ENCODE results near the gene SNAPC1. TPM values are rescaled to one million over a fixed set of nuclear protein-coding genes. Genes with fewer than 3 reads are reported as not detected.

The SNAPC1 gene
- total RNA-seq, 2 experiments from 2014 or later, result 4.8 to 5.0 TPM

DNA sequence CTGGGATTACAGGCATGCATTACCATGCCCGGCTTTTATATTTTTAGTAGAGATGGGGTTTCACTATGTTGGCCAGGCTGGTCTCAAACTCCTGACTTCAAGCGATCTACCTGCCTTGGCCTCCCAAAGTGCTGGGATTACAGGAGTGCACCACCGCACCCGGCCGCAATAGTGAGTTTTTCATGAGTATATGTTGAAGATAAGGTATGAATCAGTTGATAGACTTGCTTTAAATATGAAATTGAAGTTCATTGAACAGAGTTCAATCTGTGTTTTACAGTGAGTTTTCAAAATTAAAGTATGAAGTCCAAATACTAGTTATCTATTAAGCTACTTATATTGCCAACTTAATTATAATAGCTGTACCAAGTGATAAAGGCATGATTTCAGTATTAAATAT, 35.1 kb downstream of the SNAPC1 start:
- Histone ChIP-seq H3K27ac (ENCODE audit: low read depth in 1 of 2, low read length in 2 of 2) (no peak overlapping the region), H3K27me3 (ENCODE audit: control insufficient read depth in 1 of 2, insufficient read depth in 2 of 2, low read length in 2 of 2) (no peaks in the 10 kb centered on the region), H3K36me3 (ENCODE audit: insufficient read depth, low read length) (peaks cover 9% of the 10 kb centered on the region), H3K4me1 (ENCODE audit: insufficient read depth, low read length) (no peaks in the 10 kb centered on the region), H3K4me3 (ENCODE audit: low read length) (no peak overlapping the region), H3K9me3 (ENCODE audit: control insufficient read depth in 1 of 2, insufficient read depth in 1 of 2, low read length in 2 of 2) (no peaks in the 10 kb centered on the region)
- H3K4me1 Mint-ChIP-seq (ENCODE audit: low read depth), result no peaks in the 10 kb centered on the region
- H3K27ac Mint-ChIP-seq, result no peak overlapping the region
- CTCF ChIA-PET, result no interaction called here
- TF ChIP-seq, protein P1, sequence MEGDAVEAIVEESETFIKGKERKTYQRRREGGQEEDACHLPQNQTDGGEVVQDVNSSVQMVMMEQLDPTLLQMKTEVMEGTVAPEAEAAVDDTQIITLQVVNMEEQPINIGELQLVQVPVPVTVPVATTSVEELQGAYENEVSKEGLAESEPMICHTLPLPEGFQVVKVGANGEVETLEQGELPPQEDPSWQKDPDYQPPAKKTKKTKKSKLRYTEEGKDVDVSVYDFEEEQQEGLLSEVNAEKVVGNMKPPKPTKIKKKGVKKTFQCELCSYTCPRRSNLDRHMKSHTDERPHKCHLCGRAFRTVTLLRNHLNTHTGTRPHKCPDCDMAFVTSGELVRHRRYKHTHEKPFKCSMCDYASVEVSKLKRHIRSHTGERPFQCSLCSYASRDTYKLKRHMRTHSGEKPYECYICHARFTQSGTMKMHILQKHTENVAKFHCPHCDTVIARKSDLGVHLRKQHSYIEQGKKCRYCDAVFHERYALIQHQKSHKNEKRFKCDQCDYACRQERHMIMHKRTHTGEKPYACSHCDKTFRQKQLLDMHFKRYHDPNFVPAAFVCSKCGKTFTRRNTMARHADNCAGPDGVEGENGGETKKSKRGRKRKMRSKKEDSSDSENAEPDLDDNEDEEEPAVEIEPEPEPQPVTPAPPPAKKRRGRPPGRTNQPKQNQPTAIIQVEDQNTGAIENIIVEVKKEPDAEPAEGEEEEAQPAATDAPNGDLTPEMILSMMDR (IDR thresholded peaks at IDR 0.05), result no peak
- H3K4me3 Mint-ChIP-seq, result no peak overlapping the region
- no peaks in the 10 kb centered on the region for H3K27me3 Mint-ChIP-seq
- intact Hi-C loops (cut with DNase I, micrococcal nuclease), result no loop called here
- ATAC-seq (ENCODE audit: poor library complexity), result no peak
- H3K36me3 Mint-ChIP-seq (ENCODE audit: low read depth), result peaks cover 24% of the 10 kb centered on the region
- no peak for DNase-seq
- H3K9me3 Mint-ChIP-seq, result no peaks in the 10 kb centered on the region
- POLR2A ChIA-PET, result interaction anchor here (1.5 kb wide), 1 partner anchor 35 kb away, joined by 3 read pairs; the partner anchor contains the start of gene SNAPC1

DNA sequence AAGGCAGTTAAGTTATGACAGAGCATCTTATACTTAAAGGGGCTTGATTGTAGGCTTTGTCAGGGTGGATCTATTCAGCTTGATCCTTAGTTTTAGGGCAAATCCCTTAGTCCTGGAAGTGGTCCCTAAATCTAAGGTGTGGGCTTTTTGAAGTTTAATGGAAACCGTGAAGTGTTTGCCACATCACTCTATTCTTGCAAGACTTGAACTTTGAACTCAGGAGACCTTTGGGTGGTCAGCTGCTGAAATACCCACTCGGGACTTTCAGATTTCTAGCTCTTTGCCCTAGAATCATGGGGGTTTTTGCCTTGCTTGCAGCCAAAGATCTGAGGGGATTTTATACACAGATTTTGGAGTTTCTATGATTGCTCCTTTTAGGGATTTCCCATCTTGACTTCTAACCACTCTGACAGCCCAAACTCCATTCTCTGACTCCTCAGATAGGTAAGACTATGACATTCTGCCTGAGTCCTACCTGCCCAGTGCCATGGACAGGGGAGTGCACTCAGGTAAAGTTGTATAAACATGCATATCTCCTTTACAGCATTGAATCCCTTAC, 39.9 kb downstream of the SNAPC1 start:
- H3K9me3 Mint-ChIP-seq, result no peaks in the 10 kb centered on the region
- Histone ChIP-seq H3K27ac (ENCODE audit: low read depth in 1 of 2, low read length in 2 of 2) (no peak overlapping the region), H3K27me3 (ENCODE audit: control insufficient read depth in 1 of 2, insufficient read depth in 2 of 2, low read length in 2 of 2) (no peaks in the 10 kb centered on the region), H3K9me3 (ENCODE audit: control insufficient read depth in 1 of 2, insufficient read depth in 1 of 2, low read length in 2 of 2) (no peaks in the 10 kb centered on the region), H3K4me1 (ENCODE audit: insufficient read depth, low read length) (no peaks in the 10 kb centered on the region), H3K4me3 (ENCODE audit: low read length) (no peak overlapping the region), H3K36me3 (ENCODE audit: insufficient read depth, low read length) (no peaks in the 10 kb centered on the region)
- no peaks in the 10 kb centered on the region for H3K36me3 Mint-ChIP-seq (ENCODE audit: low read depth)
- DNase-seq (no peak), ATAC-seq (ENCODE audit: poor library complexity) (no peak)
- no peak overlapping the region for H3K4me3 Mint-ChIP-seq
- POLR2A ChIA-PET, result no interaction called here
- no peaks in the 10 kb centered on the region for H3K27me3 Mint-ChIP-seq
- CTCF ChIA-PET, result no interaction called here
- intact Hi-C loops (cut with DNase I, micrococcal nuclease), result no loop called here
- H3K27ac Mint-ChIP-seq, result no peak overlapping the region
- TF ChIP-seq, protein P1 (IDR thresholded peaks at IDR 0.05), result no peak
- no peaks in the 10 kb centered on the region for H3K4me1 Mint-ChIP-seq (ENCODE audit: low read depth)

DNA sequence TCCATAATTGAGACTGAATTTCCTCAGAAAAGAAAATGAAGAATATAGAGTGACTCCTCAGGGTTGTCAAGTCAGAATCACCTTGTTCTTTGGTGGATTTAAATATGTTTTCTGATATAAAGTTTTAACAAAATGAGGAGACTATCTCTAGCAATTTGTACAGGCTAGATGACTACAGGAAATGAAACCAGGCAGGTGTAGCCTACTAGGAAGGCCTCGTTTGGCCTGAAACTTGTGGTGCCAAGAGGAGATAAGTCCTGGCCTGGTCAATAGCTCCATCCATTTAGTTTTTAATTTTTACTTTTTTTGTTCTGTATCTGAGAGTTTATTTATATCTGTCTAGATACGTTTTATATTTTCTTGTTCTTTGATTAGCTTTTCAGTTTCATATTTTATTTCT, 41.5 kb downstream of the SNAPC1 start:
- no peaks in the 10 kb centered on the region for H3K9me3 Mint-ChIP-seq
- no peaks in the 10 kb centered on the region for H3K4me1 Mint-ChIP-seq (ENCODE audit: low read depth)
- no peaks in the 10 kb centered on the region for H3K9me3 ChIP-seq (ENCODE audit: control insufficient read depth in 1 of 2, insufficient read depth in 1 of 2, low read length in 2 of 2)
- intact Hi-C loops (cut with DNase I, micrococcal nuclease), result no loop called here
- no peaks in the 10 kb centered on the region for H3K4me1 ChIP-seq (ENCODE audit: insufficient read depth, low read length)
- H3K36me3 Mint-ChIP-seq (ENCODE audit: low read depth), result no peaks in the 10 kb centered on the region
- TF ChIP-seq, protein P1 (IDR thresholded peaks at IDR 0.05), result no peak
- H3K27ac Mint-ChIP-seq, result no peak overlapping the region
- ChIA-PET POLR2A (interaction anchor here (0.6 kb wide), 1 partner anchor 180 kb away, joined by 5 read pairs; no protein-coding TSS in a partner anchor), CTCF (no interaction called here)
- no peaks in the 10 kb centered on the region for H3K36me3 ChIP-seq (ENCODE audit: insufficient read depth, low read length)
- peaks cover 4% of the 10 kb centered on the region for H3K27me3 Mint-ChIP-seq
- no peak for ATAC-seq (ENCODE audit: poor library complexity)
- no peak overlapping the region for H3K4me3 ChIP-seq (ENCODE audit: low read length)
- peaks cover 0 to 4% of the 10 kb centered on the region in 2 experiments for H3K27me3 ChIP-seq (ENCODE audit: control insufficient read depth in 1 of 2, insufficient read depth in 2 of 2, low read length in 2 of 2)
- H3K27ac ChIP-seq (ENCODE audit: low read depth in 1 of 2, low read length in 2 of 2), result no peak overlapping the region
- H3K4me3 Mint-ChIP-seq, result no peak overlapping the region
- DNase-seq, result no peak

Measured in CD4-positive, alpha-beta T cell (primary cell).